SW480 (cell line): ENCODE measurements around the gene WNT11.

Source experiments
- DNase-seq: peaks from one replicate; pipeline ENCODE4 v3.0.0-alpha.2; 2016; ENCODE audit warnings: low spot score

Gene WNT11

GRCh38 chr11:76206327-76207081 is at the start of gene WNT11:
TSS of gene WNT11 (minus strand) at chr11:76206502. CDS start at chr11:76206407, 95 bp downstream.
- DNase-seq = peak; percentile 66

GRCh38 chr11:76253416-76253815 is 47.1 kb upstream of the WNT11 start:
- no peak for DNase-seq

GRCh38 chr11:76252631-76253070 is 46.3 kb upstream of the WNT11 start:
- no peak for DNase-seq

- DNase-seq = no peak
Measured at GRCh38 chr11:76251576-76251975, 45.3 kb upstream of the WNT11 start.

GRCh38 chr11:76251226-76251575 is 44.9 kb upstream of the WNT11 start:
- no peak for DNase-seq

GRCh38 chr11:76250520-76251225 is 44.4 kb upstream of the WNT11 start:
- no peak for DNase-seq

- DNase-seq = no peak
Measured at GRCh38 chr11:76249195-76249741, 43.0 kb upstream of the WNT11 start.

- DNase-seq = peak; percentile 21
Measured at GRCh38 chr11:76248210-76248609, 41.9 kb upstream of the WNT11 start.

- DNase-seq = no peak
Measured at GRCh38 chr11:76247091-76247490, 40.8 kb upstream of the WNT11 start.

GRCh38 chr11:76246271-76246933 is 40.1 kb upstream of the WNT11 start:
- DNase-seq = no peak

GRCh38 chr11:76245720-76246119 is 39.4 kb upstream of the WNT11 start:
- DNase-seq = no peak

GRCh38 chr11:76244316-76244851 is 38.1 kb upstream of the WNT11 start:
- DNase-seq = no peak

GRCh38 chr11:76243957-76244285 is 37.6 kb upstream of the WNT11 start:
- no peak for DNase-seq

- DNase-seq = no peak
Measured at GRCh38 chr11:76243193-76243956, 37.1 kb upstream of the WNT11 start.

- no peak for DNase-seq
Measured at GRCh38 chr11:76242004-76242779, 35.9 kb upstream of the WNT11 start.

- DNase-seq = no peak
Measured at GRCh38 chr11:76241243-76242000, 35.1 kb upstream of the WNT11 start.

- DNase-seq = no peak
Measured at GRCh38 chr11:76240666-76241065, 34.4 kb upstream of the WNT11 start.

GRCh38 chr11:76240161-76240540 is 33.8 kb upstream of the WNT11 start:
- no peak for DNase-seq

GRCh38 chr11:76239483-76240160 is 33.3 kb upstream of the WNT11 start:
- no peak for DNase-seq

- no peak for DNase-seq
Measured at GRCh38 chr11:76238551-76238950, 32.2 kb upstream of the WNT11 start.
